HG02973 (cell line): ENCODE measurements around the gene FOXK1.

ENCODE experiments used
- ATAC-seq: cut with Tn5 transposase; IDR thresholded peaks from one replicate; pipeline ENCODE4 v1.9.1; 2021; ENCODE audit warnings: moderate library complexity; ENCODE audit not compliant: unreplicated experiment

The FOXK1 gene

GRCh38 chr7:4720225-4720624, 38.1 kb downstream of the FOXK1 start:
- ATAC-seq: no peak

- ATAC-seq: no peak
Measured at GRCh38 chr7:4722308-4722707, 40.2 kb downstream of the FOXK1 start.

GRCh38 chr7:4722960-4723630, 41.0 kb downstream of the FOXK1 start:
- ATAC-seq: no peak

- ATAC-seq: no peak
Measured at GRCh38 chr7:4724648-4725013, 42.5 kb downstream of the FOXK1 start.

GRCh38 chr7:4725014-4725849, 43.1 kb downstream of the FOXK1 start:
- ATAC-seq: no peak

- no peak for ATAC-seq
Measured at GRCh38 chr7:4725850-4726450, 43.9 kb downstream of the FOXK1 start.

- no peak for ATAC-seq
Measured at GRCh38 chr7:4726566-4726965, 44.5 kb downstream of the FOXK1 start.

GRCh38 chr7:4727914-4728705, 46.0 kb downstream of the FOXK1 start:
- ATAC-seq: no peak

GRCh38 chr7:4729266-4729665, 47.2 kb downstream of the FOXK1 start:
- ATAC-seq: no peak

GRCh38 chr7:4730276-4730675, 48.2 kb downstream of the FOXK1 start:
- no peak for ATAC-seq

- ATAC-seq: no peak
Measured at GRCh38 chr7:4730971-4731370, 48.9 kb downstream of the FOXK1 start.

- no peak for ATAC-seq
Measured at GRCh38 chr7:4731803-4732202, 49.7 kb downstream of the FOXK1 start.

- ATAC-seq: no peak
Measured at GRCh38 chr7:4733936-4734528, 51.9 kb downstream of the FOXK1 start.

GRCh38 chr7:4734587-4735345, 52.7 kb downstream of the FOXK1 start:
- ATAC-seq: no peak

- ATAC-seq: no peak
Measured at GRCh38 chr7:4737300-4737699, 55.2 kb downstream of the FOXK1 start.

GRCh38 chr7:4738711-4739527, 56.8 kb downstream of the FOXK1 start:
- no peak for ATAC-seq

GRCh38 chr7:4739528-4739992, 57.5 kb downstream of the FOXK1 start:
- no peak for ATAC-seq

- no peak for ATAC-seq
Measured at GRCh38 chr7:4740796-4741195, 58.7 kb downstream of the FOXK1 start.

GRCh38 chr7:4742051-4742573, 60.0 kb downstream of the FOXK1 start:
- no peak for ATAC-seq
